AG04450 (cell line): ENCODE measurements around the gene POP5. TPM values are rescaled to one million over a fixed set of nuclear protein-coding genes. Genes with fewer than 3 reads are reported as not detected.

Source experiments
- CTCF ChIA-PET: fragments of 300-600, 350-600 bp; formaldehyde crosslinking; extraction: SDS; loops from one replicate; lab custom pipeline; 2022; ENCODE audit warnings: antibody characterized with exemption, inconsistent platforms; lab: Charles Lee
- POLR2A ChIA-PET: fragments of 350-600 bp; formaldehyde crosslinking; extraction: SDS; loops from one replicate; lab custom pipeline; 2021; ENCODE audit warnings: antibody characterized with exemption, inconsistent platforms; lab: Yijun Ruan, JAX
- DNase-seq: peaks from one replicate; pipeline ENCODE4 v3.0.0-alpha.2; 2011; ENCODE audit warnings: low read depth, low spot score
- H3K27ac ChIP-seq: one replicate; pipeline ENCODE4 v1.5.1; 2012; ENCODE audit warnings: low read depth, low read length, control low read depth
- H3K27me3 ChIP-seq: one replicate; pipeline ENCODE4 v1.6.0; 2012; ENCODE audit warnings: low read length; ENCODE audit not compliant: control insufficient read depth, insufficient read depth
- H3K4me3 ChIP-seq: 2 replicates; pipeline ENCODE4 v1.5.1; 2011; ENCODE audit warnings: mild to moderate bottlenecking, low read depth, low read length, control low read depth
- H3K9me3 ChIP-seq: 2 replicates; pipeline ENCODE4 v1.5.1; 2012; ENCODE audit warnings: low read length; ENCODE audit not compliant: control insufficient read depth, insufficient read depth
- polyA plus RNA-seq: library from polyadenylated mRNA; depleted of rRNA; stranded (reverse); fragments of >200 nt; gene quantifications from 2 replicates; pipeline ENCODE4 v1.2.3, GENCODE V29; 2011
- TF ChIP-seq, protein P1 (sequence below): IDR thresholded peaks from 2 replicates; pipeline ENCODE4 v1.5.1; 2011; ENCODE audit warnings: low read depth, low read length, control low read depth, inconsistent platforms

Gene POP5
- polyA plus RNA-seq, 1 experiment = 54.0 TPM

DNA sequence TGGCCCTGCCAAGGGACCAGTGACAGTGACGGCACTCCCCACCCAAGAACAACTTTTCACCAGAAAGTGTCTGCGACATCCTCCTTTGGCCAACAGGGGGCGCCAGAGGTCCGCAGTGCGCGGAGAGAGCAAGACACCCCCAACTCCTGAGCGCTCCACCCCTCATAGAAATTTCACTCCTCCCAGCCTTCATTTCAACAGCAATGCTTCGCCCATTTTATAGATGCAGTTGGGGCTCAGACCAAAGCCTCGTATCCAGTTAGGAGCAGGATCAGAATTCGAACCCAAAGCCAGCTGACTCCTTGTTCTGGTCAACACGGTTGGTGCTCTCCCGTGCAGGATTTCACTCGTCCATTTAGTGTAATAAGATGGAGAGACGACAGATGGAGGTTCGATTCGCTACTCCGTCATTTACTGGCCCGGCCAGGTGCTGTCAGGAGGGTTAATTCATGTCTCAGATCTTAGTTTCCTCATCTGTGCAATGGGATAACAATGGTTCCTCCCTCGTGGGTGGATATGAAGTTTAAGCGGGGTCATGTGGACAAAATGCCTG, 2.4 kb upstream of the POP5 start:
- H3K27ac ChIP-seq = no peak overlapping the region
- POLR2A ChIA-PET = no interaction called here
- H3K4me3 ChIP-seq = no peak overlapping the region; the same call in 1 of the 2 replicates
- DNase-seq = peak; percentile 29
- TF ChIP-seq, protein P1, sequence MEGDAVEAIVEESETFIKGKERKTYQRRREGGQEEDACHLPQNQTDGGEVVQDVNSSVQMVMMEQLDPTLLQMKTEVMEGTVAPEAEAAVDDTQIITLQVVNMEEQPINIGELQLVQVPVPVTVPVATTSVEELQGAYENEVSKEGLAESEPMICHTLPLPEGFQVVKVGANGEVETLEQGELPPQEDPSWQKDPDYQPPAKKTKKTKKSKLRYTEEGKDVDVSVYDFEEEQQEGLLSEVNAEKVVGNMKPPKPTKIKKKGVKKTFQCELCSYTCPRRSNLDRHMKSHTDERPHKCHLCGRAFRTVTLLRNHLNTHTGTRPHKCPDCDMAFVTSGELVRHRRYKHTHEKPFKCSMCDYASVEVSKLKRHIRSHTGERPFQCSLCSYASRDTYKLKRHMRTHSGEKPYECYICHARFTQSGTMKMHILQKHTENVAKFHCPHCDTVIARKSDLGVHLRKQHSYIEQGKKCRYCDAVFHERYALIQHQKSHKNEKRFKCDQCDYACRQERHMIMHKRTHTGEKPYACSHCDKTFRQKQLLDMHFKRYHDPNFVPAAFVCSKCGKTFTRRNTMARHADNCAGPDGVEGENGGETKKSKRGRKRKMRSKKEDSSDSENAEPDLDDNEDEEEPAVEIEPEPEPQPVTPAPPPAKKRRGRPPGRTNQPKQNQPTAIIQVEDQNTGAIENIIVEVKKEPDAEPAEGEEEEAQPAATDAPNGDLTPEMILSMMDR = peak; percentile 96
- no peaks in the 10 kb centered on the region; the same call in 1 of the 2 replicates for H3K9me3 ChIP-seq
- H3K27me3 ChIP-seq = peaks cover 11% of the 10 kb centered on the region
- CTCF ChIA-PET = interaction anchor here (0.6 to 6.0 kb wide), 22 partner anchors 9 to 526 kb away, joined by 3 to 94 read pairs (median 4); partner anchors contain the start of gene C12orf43

- DNase-seq = no peak
- H3K4me3 ChIP-seq = peak overlapping the region; percentile 100
- no peak overlapping the region for H3K27ac ChIP-seq
- CTCF ChIA-PET = interaction anchor here (0.6 to 6.0 kb wide), 21 partner anchors 10 to 529 kb away, joined by 3 to 94 read pairs (median 4); partner anchors contain the start of genes ACADS and MLEC
- H3K9me3 ChIP-seq = no peaks in the 10 kb centered on the region; the same call in 1 of the 2 replicates
- TF ChIP-seq, protein P1 = no peak
- H3K27me3 ChIP-seq = peaks cover 9% of the 10 kb centered on the region
- POLR2A ChIA-PET = interaction anchor here (0.9 to 1.3 kb wide), 4 partner anchors 45 to 390 kb away, joined by 3 to 6 read pairs (median 4); partner anchors contain the start of genes DYNLL1 and RPLP0
Measured at GRCh38 chr12:120581998-120582397, 796 bp upstream of the POP5 start.

GRCh38 chr12:120579179-120579578, 2.0 kb downstream of the POP5 start:
- H3K4me3 ChIP-seq = no peak overlapping the region
- no peak for DNase-seq
- no peaks in the 10 kb centered on the region for H3K27me3 ChIP-seq
- CTCF ChIA-PET = interaction anchor here (0.6 kb wide), 1 partner anchor 9 kb away, joined by 4 read pairs; no protein-coding TSS in a partner anchor
- H3K27ac ChIP-seq = no peak overlapping the region
- TF ChIP-seq, protein P1 = no peak
- no peaks in the 10 kb centered on the region; the same call in 1 of the 2 replicates for H3K9me3 ChIP-seq
- POLR2A ChIA-PET = interaction anchor here (0.5 kb wide), 1 partner anchor 26 kb away, joined by 4 read pairs; no protein-coding TSS in a partner anchor

GRCh38 chr12:120574106-120574505, 7.1 kb downstream of the POP5 start:
- CTCF ChIA-PET = interaction anchor here (1.2 kb wide), 1 partner anchor 9 kb away, joined by 6 read pairs; no protein-coding TSS in a partner anchor
- no peak for DNase-seq

More at GRCh38 chr12:120574106-120574505, 7.1 kb downstream of the POP5 start:
- TF ChIP-seq, protein P1 = no peak
- no peak overlapping the region for H3K27ac ChIP-seq
- H3K27me3 ChIP-seq = no peaks in the 10 kb centered on the region
- POLR2A ChIA-PET = no interaction called here
- H3K4me3 ChIP-seq = no peak overlapping the region
- no peaks in the 10 kb centered on the region for H3K9me3 ChIP-seq
